ENCODE measurements around the gene PPFIA2.
"Not testable (repeated sequence)": the region's sequence is repeated elsewhere in the genome, so short reads cannot be mapped to it uniquely, and the experiment has no call there.

The PPFIA2 gene

DNA sequence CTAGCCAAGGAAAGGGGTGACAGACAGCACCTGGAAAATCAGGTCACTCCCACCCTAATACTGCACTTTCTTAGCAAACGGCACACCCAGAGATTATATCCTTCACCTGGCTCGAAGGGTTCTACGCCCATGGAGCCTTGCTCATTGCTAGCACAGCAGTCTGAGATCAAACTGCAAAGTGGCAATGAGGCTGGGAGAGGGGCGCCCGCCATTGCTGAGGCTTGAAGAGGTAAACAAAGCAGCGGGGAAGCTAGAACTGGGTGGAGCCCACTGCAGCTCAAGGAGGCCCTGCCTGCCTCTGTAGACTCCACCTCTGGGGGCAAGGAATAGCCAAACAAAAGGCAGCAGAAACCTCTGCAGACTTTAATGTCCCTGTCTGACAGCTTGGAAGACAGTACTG is 99.8 kb downstream of the PPFIA2 start:
- DNase-seq: not testable (repeated sequence)

DNA sequence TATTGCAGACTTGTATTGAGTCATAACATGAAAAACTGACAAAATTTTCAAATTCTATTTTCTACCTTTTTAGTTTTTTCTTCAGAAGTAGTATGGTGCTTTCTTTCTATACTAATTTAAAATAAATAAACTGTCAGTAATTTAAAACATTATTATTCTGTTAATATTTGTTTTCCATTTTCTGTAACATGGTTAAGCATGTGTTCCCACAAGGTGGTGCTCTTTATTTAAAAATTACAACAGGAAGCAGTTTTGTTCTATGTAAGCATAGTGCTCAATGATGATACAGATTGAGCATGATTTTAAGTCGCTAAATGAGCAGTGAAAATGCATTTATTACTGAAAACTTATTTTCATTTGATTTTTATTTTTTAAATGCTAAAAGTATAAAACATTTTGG is 114.6 kb downstream of the PPFIA2 start:
- DNase-seq: no peak

- DNase-seq: no peak
Observed at GRCh38 chr12:81639196-81639595, 120.0 kb downstream of the PPFIA2 start.

DNA sequence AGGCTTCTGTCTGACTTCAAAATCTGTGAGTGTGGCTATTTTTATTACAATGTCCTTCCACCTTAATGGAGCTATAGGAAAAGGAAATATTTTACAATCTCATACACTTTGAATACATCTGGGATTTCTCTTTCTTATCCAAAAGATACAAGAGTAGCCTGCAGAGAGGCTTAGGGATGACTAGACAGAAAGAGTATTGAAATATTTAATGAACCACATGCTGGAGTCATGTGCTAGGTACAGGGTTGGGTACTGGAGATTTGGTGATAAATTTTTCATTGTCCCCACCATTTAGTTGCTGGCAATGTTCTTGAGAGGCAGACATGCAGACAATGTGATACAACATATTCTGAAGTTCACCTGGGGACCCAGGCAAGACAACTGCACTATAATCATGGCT is 126.0 kb downstream of the PPFIA2 start:
- DNase-seq: no peak

DNA sequence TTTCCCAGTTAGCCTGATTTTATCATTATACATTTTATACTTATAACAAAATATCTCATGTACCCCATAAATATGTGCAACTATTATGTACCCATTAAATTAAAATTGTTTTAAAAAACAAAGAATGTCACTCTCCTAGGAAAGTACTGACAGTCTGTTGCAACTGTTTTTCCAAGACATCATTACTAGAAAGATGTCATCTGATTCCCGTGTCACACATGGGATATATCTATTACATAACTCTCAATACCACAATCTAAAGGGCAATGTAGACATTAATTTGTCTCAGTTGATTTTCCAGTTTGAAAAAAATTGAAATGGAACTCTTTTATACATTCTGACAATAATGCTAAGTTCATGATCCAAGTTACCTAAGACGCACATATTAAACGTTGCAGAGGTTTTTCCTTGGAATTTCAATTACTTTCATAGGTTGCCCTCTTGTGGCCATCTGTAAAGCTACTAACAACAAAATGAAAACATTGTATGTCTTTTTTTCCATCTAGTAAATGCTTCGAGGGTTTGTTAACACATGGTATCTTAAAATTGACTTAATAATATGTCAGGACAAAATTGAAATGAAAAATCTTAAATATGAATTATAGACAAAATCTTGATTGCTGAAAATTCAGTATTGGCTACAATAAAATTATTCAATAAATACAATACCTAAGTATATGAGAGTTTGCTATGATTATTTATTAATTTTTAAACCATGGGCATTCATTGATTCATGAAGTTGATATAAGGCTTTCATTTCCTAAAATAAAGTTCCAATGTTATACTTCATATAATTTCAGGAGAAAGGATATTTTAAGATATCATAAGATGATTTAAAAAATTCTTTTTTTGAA is 131.6 kb downstream of the PPFIA2 start:
- no peak for DNase-seq

GRCh38 chr12:81626406-81626805 is 132.7 kb downstream of the PPFIA2 start:
- no peak for DNase-seq

GRCh38 chr12:81617915-81618314 is 141.2 kb downstream of the PPFIA2 start:
- DNase-seq: no peak

- DNase-seq: no peak
Observed at GRCh38 chr12:81615026-81615588, 144.0 kb downstream of the PPFIA2 start.

DNA sequence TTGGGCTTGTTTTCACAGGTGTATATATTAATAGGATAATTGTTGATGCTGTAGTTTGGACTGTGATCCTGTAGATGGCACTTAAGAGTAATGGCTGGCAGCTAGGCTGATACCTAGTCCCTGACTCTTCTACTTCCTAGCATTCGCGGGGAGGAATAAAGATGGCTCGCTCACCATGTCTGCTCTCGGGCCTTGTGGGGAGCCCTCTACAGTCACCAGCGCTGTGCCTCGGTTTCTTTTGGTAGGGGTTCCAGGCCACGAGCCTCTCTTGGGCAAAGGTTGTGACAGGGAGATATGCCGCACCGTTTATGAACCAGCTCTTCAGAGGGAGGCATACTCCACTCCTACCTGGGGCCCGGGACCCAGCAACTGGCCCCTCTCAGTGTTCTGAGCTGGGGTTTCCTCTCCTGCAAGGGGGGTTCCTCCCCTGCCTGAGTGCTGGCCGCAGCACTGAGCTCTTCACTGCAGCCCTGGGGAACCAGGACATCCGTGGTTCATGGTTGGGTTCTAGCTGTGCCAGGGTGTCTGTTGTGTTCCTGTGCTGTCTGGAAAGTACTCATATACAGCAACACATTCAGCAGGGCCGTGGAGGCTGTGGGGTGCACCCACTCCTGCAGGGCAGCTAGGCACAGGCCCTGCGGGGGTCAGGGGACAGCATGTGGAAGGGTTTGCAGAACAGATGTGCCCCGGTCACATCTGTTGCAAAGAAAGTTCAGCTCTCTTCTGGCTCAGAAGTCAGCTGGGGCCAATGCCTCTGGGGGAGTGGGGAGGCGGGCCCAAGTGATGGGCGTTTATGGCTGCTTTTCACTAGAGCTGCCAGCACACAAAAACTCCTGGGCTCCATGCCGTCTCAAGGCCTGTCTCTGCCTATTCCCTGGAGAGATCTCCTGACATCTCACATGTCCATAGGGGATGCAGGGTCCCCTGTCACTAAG is 147.9 kb downstream of the PPFIA2 start:
- DNase-seq: no peak

DNA sequence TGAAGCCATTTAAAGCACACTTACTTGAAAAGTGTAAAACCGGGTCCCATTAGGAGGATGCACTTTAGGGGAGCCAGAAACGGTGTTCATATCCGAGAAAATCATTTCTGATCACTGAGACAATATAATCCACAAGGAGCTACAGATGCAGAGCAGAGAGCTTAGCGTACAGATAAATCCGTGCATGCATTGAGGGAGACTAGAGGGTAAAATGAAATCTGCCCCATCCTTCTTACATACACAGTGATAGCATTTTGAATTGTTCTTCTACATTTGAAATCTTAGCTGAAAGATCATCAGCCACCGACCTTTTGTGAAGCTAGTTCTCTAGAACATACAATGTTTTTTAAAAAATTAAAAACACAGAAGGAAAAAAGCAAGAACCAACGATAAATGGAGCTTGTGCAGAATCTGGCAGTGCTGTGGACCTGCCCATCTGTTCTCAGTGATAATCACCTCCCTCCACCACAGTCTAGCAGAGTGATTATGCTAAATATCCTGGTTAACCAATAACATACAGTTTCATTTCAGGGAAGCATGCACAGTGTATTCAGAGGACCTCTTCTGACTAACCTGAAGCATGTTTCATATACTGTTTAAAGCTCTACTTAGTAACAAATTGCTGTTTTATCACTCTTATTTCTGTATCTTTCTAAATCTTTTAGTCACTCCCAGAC is 161.1 kb downstream of the PPFIA2 start:
- no peak for DNase-seq

- no peak for DNase-seq
Observed at GRCh38 chr12:81596558-81596957, 162.6 kb downstream of the PPFIA2 start.

- no peak for DNase-seq
Observed at GRCh38 chr12:81591256-81591655, 167.9 kb downstream of the PPFIA2 start.

DNA sequence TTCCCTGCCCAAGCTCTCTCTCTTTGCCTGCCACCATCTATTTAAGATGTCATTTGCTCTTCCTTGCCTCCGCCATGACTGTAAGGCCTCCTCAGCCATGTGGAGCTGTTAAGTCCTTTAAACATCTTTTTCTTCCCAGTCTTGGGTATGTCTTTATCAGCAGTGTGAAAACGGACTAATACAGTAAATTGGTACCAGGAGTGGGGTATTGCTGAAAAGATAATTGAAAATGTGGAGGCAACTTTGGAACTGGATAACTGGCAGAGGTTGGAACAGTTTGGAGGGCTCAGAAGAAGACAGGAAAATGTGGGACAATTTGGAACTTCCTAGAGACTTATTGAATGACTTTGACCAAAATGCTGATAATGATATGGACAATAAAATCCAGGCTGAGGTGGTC is 168.4 kb downstream of the PPFIA2 start:
- DNase-seq: not testable (repeated sequence)

GRCh38 chr12:81588235-81589008 is 170.7 kb downstream of the PPFIA2 start:
- DNase-seq: no peak

DNA sequence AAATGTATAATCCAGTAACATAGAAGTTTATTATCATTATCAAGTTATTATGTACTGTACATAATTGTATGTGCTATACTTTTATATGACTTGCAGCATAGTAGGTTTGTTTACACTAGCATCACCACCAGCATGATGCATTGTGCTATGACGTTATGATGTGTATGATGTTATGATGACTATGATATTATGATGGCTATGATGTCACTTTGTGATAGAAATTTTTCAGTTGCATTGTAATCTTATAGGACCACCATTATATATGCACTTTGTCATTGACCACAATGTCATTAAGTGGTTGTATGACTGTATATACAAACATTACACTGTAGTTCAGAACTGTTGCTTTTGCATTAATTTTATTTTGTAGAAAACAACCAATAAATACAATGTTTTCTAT is 173.4 kb downstream of the PPFIA2 start:
- no peak for DNase-seq

DNA sequence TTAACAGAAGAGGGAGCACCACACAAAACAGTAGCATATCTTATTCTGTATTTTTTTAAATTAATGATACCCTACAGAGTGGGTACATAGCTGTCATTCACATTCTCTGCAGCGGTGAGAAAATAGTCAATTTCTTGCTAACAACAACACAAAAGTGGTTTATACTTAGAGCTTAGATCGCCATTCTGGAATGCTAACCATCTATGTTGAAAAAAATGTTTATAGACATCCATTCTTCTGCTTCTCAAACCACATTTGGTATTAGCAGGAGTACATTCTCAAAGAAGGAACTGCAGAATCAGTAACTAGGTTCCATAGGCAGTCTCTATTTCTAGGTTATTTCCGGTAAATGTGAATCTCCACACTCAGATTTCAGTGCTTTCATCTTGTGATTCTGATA is 185.9 kb downstream of the PPFIA2 start:
- no peak for DNase-seq

GRCh38 chr12:81572411-81572810 is 186.7 kb downstream of the PPFIA2 start:
- no peak for DNase-seq

GRCh38 chr12:81570234-81570633 is 188.9 kb downstream of the PPFIA2 start:
- DNase-seq: no peak

DNA sequence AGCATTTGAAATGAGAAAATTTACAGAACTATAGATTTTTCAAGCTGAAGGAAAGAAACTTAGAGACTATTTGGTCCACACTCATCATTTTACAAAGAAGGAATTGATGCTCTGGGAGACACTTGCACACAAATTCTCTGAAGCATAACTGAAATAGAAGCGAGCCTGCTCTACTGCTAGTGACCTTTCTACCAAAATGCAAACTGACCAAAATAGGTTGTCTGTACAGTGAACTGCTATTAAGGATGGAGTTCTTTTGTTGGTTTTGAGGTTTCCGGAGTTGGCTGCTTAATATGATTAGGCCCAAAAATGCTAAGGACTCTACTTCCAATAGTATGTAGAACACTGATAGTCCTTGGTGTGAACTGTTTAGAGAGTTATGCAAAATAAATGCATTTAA is 194.9 kb downstream of the PPFIA2 start:
- no peak for DNase-seq

DNA sequence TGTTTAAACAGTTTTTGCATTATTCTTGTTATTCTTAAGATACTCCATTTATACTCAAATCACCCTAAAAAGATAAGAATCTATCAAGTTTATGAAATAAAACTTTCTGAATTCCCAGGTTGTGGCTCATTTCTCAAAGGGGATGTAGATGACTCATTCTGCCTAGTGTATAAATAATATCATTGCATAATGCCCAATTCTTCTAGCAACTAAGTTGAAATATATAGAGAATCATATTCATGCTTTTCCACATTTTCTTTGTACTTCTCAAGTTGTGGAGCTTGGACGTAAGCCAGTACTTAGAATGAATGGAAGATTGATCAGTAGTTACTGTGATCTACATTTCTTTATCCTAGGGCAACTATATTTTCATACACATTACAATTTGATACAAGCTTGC is 201.1 kb downstream of the PPFIA2 start:
- DNase-seq: no peak

DNA sequence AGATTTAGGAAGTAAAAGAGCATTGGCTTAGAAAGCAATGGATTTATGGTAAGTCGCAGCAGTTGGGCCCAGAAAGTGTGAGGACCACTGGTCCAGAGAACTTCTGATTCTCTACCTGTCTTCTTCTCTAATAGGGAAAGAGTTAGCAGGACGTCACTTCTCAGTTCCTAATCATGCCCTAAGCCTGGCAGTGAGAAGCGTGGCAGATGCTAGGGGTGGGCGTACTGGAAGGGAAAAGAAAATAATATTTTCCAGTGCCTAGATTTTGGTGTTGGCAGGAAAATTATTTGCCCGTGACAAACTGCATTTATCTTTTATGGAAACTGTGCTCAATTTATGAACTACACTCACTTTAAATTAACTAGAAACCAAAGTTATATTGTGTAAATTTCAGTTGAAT is 212.3 kb downstream of the PPFIA2 start:
- DNase-seq: no peak

DNA sequence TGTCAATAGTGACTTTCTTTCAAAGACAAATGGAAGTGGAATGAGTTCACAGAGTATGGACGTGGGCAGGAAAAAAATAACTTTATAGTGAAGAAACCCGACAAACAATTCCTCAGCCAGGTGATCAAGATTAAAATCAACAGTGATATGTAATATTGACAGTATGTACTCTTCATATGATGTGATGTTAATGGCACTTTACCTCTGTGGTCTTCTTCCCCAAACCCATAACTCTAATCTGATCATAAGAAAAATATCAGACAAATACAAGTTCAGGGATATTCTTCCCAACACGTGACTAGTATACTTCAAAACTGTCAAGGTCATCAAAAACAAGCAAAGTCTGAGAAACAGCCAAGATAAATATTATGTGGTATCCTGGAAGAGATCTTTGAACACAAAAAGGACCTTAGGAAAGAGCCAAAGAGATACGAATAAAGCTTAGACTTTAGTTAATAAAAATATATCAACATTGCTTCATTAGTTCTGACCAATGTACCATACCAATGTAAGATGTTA is 215.5 kb downstream of the PPFIA2 start:
- DNase-seq: no peak
